ENCODE results near the gene OR51D1. TPM values are rescaled to one million over a fixed set of nuclear protein-coding genes. Genes with fewer than 3 reads are reported as not detected.

Gene OR51D1
- total and polyA plus RNA-seq, 2 of the 8 experiments (the other 6 are each of a cell fraction or from before 2014, with no cell fraction given), result not detected

- TF ChIP-seq TAF1 (IDR thresholded peaks at IDR 0.05; ENCODE audit: low read depth, low read length), result no peak
These were observed 5.8 kb downstream of the OR51D1 start (continued) for GRCh38 chr11:4643076-4643475.
